Ovary (tissue), 3 donors: ENCODE data around the gene DXO.
"Not testable (repeated sequence)": the region's sequence is repeated elsewhere in the genome, so short reads cannot be mapped to it uniquely, and the experiment has no call there.

Experiments used
- EP300 ChIP-seq: sonication (generic); formaldehyde crosslinking; IDR thresholded peaks from one replicate; pipeline ENCODE4 v1.6.1; 2017; ENCODE audit warnings: antibody characterized with exemption
- POLR2A ChIP-seq: fragments of 450-650 bp; IDR thresholded peaks from one replicate; pipeline ENCODE4 v1.6.1; 2017; ENCODE audit warnings: antibody characterized with exemption, mild to moderate bottlenecking, moderate library complexity
- TF ChIP-seq, protein P1 (sequence below), 3 donors: fragments of 450-650 bp in 2 of 3; fragments of 200-600 bp in 1 of 3; IDR thresholded peaks; one replicate each; pipeline versions ENCODE4 v1.5.1 to v1.8.0; 2016 to 2022; ENCODE audit warnings: antibody characterized with exemption in 3 of 3, mild to moderate bottlenecking in 1 of 3
- donor health status: DM: no; HTN: no; CAD: no.

- TF ChIP-seq, protein P1, sequence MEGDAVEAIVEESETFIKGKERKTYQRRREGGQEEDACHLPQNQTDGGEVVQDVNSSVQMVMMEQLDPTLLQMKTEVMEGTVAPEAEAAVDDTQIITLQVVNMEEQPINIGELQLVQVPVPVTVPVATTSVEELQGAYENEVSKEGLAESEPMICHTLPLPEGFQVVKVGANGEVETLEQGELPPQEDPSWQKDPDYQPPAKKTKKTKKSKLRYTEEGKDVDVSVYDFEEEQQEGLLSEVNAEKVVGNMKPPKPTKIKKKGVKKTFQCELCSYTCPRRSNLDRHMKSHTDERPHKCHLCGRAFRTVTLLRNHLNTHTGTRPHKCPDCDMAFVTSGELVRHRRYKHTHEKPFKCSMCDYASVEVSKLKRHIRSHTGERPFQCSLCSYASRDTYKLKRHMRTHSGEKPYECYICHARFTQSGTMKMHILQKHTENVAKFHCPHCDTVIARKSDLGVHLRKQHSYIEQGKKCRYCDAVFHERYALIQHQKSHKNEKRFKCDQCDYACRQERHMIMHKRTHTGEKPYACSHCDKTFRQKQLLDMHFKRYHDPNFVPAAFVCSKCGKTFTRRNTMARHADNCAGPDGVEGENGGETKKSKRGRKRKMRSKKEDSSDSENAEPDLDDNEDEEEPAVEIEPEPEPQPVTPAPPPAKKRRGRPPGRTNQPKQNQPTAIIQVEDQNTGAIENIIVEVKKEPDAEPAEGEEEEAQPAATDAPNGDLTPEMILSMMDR (IDR thresholded peaks at IDR 0.05), result not testable (repeated sequence)
- TF ChIP-seq EP300, POLR2A: not testable (repeated sequence)
These were observed 35.1 kb upstream of the DXO start for GRCh38 chr6:32007086-32007485.
